ENCODE results near the gene SPI1. TPM values are rescaled to one million over a fixed set of nuclear protein-coding genes. Genes with fewer than 3 reads are reported as not detected.

Gene SPI1
- total and polyA plus RNA-seq, 7 donors = 1.6 to 8.3 (median 3.6) TPM

- no peak for TF ChIP-seq CTCF (IDR thresholded peaks at IDR 0.05)
- Histone ChIP-seq H3K4me3 (no peak overlapping the region), H3K9me3 (no peaks in the 10 kb centered on the region), H3K4me1 (no peaks in the 10 kb centered on the region), H3K36me3 (ENCODE audit: insufficient read depth in 1 of 2, low read depth in 1 of 2) (no peaks in the 10 kb centered on the region), H3K27me3 (ENCODE audit: insufficient read depth in 3 of 3, low read length in 2 of 3) (no peaks in the 10 kb centered on the region), H3K27ac (no peak overlapping the region)
- ATAC-seq = no peak
- intact Hi-C loops (cut with DNase I) = loop anchor here in 1 of 2 donors (5.0 kb wide), 1 partner anchor 38 kb away; the partner anchor contains the start of gene SLC39A13
- 47 to 64% (median 52%) methylated on average over 3 of the region's 3 CpGs for WGBS, 3 donors
- DNase-seq = no peak
These were observed 8.7 kb downstream of the SPI1 start for GRCh38 chr11:47369676-47370075.

- no peak overlapping the region for H3K4me3 ChIP-seq
- no peak for DNase-seq
- ATAC-seq = no peak
- H3K27me3 ChIP-seq (ENCODE audit: insufficient read depth in 3 of 3, low read length in 2 of 3) = no peaks in the 10 kb centered on the region
- H3K36me3 ChIP-seq (ENCODE audit: insufficient read depth in 1 of 2, low read depth in 1 of 2) = no peaks in the 10 kb centered on the region
- no peak overlapping the region for H3K27ac ChIP-seq
- WGBS, 3 donors = 64 to 84% (median 68%) methylated on average over 1 of the region's 1 CpG
- intact Hi-C loops (cut with DNase I) = no loop called here
- H3K9me3 ChIP-seq = no peaks in the 10 kb centered on the region
- TF ChIP-seq CTCF (IDR thresholded peaks at IDR 0.05) = no peak
- H3K4me1 ChIP-seq = no peaks in the 10 kb centered on the region
These were observed 12.3 kb downstream of the SPI1 start for GRCh38 chr11:47366020-47366490.

- Histone ChIP-seq H3K4me1 (no peaks in the 10 kb centered on the region), H3K36me3 (ENCODE audit: insufficient read depth in 1 of 2, low read depth in 1 of 2) (no peaks in the 10 kb centered on the region), H3K27ac (peak overlapping the region; percentile 18), H3K27me3 (ENCODE audit: insufficient read depth in 3 of 3, low read length in 2 of 3) (no peaks in the 10 kb centered on the region), H3K4me3 (no peak overlapping the region), H3K9me3 (no peaks in the 10 kb centered on the region)
- no peak for TF ChIP-seq CTCF (IDR thresholded peaks at IDR 0.05)
- whole genome bisulfite sequencing, 3 donors = 76 to 88% (median 78%) methylated on average over 13 of the region's 13 CpGs
- intact Hi-C loops (cut with DNase I) = no loop called here
- ATAC-seq = peak in 2 of 4 donors; percentile 14 to 26
- DNase-seq = no peak
These were observed 16.9 kb downstream of the SPI1 start for GRCh38 chr11:47361419-47361818.

GRCh38 chr11:47360341-47360740 is 18.0 kb downstream of the SPI1 start:
- WGBS, 3 donors = 93 to 94% (median 93%) methylated on average over 15 of the region's 15 CpGs
- H3K27me3 ChIP-seq (ENCODE audit: insufficient read depth in 3 of 3, low read length in 2 of 3) = no peaks in the 10 kb centered on the region
- H3K4me1 ChIP-seq = no peaks in the 10 kb centered on the region
- DNase-seq = no peak
- no peak for TF ChIP-seq CTCF (IDR thresholded peaks at IDR 0.05)
- intact Hi-C loops (cut with DNase I) = no loop called here
- ATAC-seq = no peak
- no peaks in the 10 kb centered on the region for H3K9me3 ChIP-seq
- no peak overlapping the region for H3K27ac ChIP-seq
- H3K36me3 ChIP-seq (ENCODE audit: insufficient read depth in 1 of 2, low read depth in 1 of 2) = no peaks in the 10 kb centered on the region
- no peak overlapping the region for H3K4me3 ChIP-seq

GRCh38 chr11:47359586-47359985 is 18.8 kb downstream of the SPI1 start:
- H3K36me3 ChIP-seq (ENCODE audit: insufficient read depth in 1 of 2, low read depth in 1 of 2) = no peaks in the 10 kb centered on the region
- ATAC-seq (no peak), DNase-seq (no peak)
- H3K4me1 ChIP-seq = peaks cover 2% of the 10 kb centered on the region
- no peaks in the 10 kb centered on the region for H3K27me3 ChIP-seq (ENCODE audit: insufficient read depth in 3 of 3, low read length in 2 of 3)
- H3K9me3 ChIP-seq = no peaks in the 10 kb centered on the region
- no peak for TF ChIP-seq CTCF (IDR thresholded peaks at IDR 0.05)
- WGBS, 3 donors = 78 to 82% (median 80%) methylated on average over 15 to 17 of the region's 17 CpGs
- H3K4me3 ChIP-seq = no peak overlapping the region
- no peak overlapping the region for H3K27ac ChIP-seq
- intact Hi-C loops (cut with DNase I) = loop anchor here (5.0 to 10.0 kb wide), 4 partner anchors 102 to 475 kb away; partner anchors contain the start of gene NR1H3 (in 1 of the 2)
